ENCODE results near the gene CNTFR.

CNTFR gene

DNA sequence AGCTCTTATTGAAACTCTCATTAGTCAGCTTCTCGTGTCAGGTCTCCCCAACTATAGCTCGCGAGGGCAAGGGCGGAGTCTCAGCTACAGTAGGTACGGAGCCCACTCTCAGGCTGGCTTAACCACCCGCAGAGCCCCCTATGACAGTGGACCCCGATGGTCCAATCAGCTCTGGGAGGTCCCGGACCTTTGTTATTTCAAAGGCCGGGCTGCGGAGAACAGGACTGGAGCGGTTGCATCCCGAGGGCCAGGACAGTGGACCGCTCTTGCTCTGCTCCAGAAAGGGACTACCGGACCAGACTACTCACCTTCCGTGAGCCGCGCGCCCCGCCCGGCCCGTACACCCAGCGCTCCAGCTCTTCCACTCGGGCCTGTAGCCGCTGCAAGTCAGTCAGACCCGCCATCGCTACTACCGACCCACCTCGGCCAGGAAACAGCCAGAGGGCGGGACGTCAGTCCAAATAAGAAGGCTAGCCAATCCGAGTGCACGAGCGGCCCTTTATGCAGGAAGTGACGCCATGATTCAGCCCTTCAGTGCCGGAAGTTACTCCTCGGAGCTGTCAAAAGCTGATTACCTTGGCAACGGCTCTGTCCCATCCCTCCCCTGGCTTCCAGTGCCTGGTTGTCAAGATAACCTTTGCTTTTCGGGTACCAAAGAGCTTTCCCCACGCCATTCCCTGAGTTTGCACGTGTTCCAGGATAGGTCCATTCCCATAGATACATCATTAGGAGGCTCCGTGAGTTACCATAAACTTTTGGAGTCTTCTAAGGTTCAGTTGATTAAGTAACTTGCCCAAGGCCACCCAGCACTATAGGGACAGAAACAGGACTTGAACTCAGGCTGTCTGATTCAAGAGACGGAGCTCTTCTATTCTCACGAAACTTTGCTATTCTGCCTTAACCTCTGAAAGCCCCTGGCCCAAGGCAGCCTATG lies 30.8 kb upstream of the CNTFR start, which contains the start of gene DCTN3:
Gene DCTN3 (minus strand): TSS at position 435 of the 934 bp plus-strand sequence. CDS start 31 bp downstream, at position 404.
- peak; percentile 99 for ATAC-seq

DNA sequence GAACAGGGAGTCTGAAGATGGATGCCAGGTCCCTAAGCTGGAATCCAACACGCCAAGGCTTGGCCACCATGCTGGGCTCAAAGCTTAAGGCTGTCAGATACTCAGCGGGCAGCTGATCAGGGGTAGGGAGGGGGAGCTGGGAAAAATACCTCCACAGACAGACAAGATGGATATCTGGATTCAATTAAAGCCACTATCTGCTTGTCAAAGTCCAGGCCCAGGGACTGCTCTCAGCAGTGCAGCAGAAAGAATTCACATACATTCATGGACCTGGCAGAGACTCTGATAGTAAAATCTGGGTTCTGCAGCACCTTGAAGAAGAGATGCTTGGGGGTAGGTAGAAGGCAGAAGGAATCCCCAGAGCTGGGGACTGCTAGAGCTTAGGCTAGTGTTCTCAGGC lies 25.6 kb upstream of the CNTFR start:
- no peak for ATAC-seq

DNA sequence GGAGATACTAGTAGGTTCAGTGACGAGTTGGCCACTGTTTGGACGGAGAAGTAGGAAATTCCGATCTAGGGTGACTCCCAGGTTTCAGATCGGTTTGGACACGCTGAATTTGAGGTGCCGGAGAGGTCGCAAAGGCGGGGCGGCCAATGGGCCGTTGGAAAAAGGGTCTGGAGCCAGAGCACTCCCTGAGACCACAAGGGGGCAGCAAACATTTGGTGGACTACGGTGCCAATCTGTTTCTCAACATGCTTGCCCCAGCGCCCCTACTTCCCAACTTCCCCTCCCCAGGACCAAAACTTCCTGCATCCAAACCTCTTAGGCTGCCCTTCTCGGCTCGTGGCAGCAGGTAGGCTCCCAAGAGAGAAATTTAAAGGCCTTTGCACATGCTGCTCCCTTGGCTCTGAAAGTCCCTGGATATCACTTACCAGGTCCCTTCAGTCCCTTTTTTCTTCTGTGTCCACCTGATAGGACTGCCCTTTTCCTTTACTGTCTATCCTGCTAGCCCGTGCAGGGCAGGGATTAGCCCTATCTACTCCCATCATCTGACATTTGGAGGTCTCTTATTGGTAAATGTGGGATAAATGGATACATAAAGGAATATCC lies 23.4 kb upstream of the CNTFR start:
- ATAC-seq = peak; percentile 41 to 48

- ATAC-seq = peak; percentile 93 to 95
These were observed 22.6 kb upstream of the CNTFR start, which contains the start of gene RPP25L for GRCh38 chr9:34611811-34612787. Gene RPP25L, minus strand, starts transcription at chr9:34612097. Its CDS starts 801 bp downstream, at chr9:34611296.

GRCh38 chr9:34611251-34611810 lies 21.8 kb upstream of the CNTFR start:
- peak in 1 of 2 donors; percentile 10 for ATAC-seq

DNA sequence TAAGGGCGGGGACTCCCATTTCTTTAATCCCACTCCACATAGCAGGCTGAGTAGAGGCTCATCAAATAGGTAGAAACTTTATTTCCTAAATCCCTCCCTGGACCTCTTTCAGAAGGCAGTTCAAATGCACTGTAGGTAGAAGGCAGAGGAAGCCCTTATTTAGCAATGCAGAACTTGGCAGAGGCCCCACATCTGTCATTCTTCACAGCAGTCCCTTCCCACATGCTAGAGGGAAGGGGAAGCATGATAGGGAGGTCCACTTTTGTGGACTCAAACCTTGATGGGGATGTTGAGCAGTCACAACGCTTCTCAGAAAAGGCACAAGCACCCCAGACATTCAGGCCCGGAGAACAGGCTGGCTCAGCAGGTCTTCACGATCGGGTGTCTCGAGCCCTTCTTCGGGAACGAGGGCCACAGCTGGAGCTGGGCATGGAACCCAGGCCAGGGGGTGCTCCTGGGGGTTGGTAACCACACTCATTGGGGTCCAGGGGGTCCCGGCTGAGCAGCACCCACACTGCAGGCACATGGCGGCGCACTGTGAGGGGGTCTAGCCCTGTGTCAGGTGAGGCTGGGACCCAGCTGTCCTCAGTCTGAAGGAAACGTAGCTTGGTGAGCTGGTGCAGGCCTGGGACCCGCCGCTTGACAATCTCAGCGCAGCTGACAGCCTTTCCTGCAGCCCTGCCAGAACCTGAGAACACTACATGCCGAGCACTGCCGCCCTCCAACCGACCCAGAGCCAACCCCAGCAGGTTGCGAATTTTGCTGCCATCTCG lies 21.1 kb upstream of the CNTFR start:
- no peak for ATAC-seq

GRCh38 chr9:34607331-34607730 lies 17.8 kb upstream of the CNTFR start:
- no peak for ATAC-seq

DNA sequence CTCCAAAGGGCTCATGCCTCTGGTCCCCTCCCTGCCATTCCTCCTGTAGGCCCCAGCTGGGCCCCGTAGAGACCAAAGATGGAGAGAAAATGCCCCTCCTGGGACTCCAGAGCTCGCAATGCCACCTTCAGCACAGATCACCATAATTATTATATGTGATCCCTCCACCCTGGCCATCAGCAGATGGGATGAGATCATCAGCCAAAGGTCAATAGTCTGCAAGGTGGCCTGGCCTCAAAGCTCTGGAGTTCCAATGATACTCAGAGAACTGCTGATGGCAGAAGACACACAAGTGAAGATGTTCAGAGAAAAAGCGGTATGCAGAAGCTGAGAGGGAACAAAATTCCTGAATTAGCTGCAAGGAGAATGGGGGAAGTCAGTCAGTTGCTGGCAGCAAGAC lies 17.4 kb upstream of the CNTFR start:
- ATAC-seq = no peak

DNA sequence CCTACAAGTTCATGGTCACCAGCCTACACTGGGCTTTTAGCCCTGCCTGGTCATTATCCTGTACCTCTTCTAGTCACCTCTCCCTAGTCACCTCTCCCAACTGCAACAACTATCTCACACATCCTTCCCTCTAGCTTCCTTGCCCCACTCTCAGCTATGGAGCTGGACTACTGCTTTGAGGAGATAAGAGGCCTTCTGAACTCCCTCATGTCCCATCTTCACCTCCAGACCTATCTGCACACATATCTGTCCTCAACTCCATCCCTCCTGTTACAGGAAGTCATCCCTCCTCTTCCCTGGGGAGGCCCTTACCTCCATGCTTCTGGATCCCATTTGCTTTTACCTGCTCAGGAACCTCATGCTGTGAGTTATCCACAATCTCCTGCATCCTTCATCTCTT lies 16.7 kb upstream of the CNTFR start:
- ATAC-seq = no peak

- peak; percentile 88 to 93 for ATAC-seq
These were observed 14.2 kb upstream of the CNTFR start for GRCh38 chr9:34603610-34604231.

DNA sequence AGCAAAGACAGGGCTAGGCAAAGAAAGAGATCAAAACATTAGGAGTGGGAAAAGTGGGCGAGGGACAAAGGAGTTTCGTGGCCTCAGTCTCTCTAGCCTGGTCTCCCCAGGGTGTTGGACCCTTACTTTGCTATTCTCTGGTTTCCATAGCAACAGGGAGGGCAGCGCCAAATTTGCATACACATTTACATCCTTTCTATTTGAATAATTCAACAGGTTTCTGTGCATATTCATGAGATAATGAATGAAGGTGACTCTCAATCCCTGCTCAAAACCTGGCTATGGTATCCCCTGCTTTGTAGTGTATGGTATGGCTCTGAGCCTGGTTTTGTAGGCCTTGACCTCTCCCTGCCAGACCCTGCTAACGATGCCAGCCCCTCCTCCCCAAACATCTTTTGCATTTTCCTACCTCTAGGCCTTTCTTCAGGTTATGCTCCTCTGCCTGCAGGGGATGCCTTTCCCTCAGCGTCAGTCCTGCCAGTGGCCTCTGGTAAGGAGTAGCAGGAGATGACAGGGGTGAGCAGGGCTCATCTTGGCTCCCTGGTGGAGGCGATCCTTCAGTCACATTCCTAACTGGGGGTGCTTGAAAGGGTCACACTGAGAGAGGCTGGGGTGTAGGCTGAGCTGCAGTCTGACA lies 12.5 kb upstream of the CNTFR start:
- no peak for ATAC-seq

GRCh38 chr9:34600908-34601307 lies 11.4 kb upstream of the CNTFR start:
- ATAC-seq = no peak

DNA sequence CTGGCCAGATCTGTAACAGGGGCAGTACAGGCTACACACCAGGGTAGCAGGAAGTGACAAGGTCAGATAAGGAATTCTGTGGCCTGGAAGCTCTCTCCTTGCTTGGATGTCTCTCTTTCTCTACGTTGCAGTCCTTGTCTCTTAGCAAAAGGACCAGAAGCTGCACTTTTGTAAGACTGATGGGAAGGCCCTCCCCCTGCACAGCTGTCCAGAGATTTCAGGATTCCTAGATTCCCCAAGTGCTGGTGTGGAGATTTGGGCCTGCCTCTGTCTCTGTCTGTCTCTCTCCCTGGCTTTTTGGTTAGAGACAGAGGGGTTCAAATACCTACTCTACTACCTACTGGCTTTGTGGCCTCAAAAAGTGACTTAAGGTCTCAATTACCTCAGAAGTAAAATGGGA lies 10.0 kb upstream of the CNTFR start:
- no peak for ATAC-seq

- no peak for ATAC-seq
These were observed 4.7 kb upstream of the CNTFR start for GRCh38 chr9:34594177-34594576.

DNA sequence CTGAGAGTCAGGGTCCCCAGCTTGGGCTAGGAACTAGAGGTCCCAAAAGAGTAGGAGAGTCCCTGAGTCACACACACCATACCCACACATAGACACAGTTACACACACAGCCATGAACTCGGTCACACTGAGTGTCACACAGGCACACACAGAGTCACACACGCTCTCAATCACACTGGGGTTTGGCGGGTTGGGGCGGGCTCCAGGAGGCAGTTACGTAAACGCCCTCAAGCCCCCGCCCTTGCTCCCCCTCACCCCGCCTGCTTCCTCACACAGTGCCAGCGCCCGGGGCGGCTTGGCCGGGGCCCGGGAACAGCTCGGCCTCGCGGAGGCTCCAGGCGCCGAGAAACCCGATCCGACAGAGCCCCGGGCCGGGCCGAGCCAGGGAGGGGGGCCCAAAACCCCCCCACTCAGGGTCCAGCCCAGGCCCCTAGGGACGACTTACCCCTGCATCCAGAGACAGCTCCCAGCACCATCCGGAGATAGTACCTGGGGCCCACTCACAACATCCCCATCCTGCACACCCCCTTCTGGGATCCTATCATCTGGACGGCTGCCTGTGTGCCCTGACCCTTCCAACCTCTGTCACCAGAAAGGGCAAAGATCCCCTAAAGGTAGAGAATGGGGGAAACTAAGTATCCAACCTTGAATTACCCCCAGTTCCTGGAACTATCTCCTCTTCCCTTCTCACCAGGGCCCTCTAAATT lies 3.5 kb upstream of the CNTFR start:
- no peak for ATAC-seq

DNA sequence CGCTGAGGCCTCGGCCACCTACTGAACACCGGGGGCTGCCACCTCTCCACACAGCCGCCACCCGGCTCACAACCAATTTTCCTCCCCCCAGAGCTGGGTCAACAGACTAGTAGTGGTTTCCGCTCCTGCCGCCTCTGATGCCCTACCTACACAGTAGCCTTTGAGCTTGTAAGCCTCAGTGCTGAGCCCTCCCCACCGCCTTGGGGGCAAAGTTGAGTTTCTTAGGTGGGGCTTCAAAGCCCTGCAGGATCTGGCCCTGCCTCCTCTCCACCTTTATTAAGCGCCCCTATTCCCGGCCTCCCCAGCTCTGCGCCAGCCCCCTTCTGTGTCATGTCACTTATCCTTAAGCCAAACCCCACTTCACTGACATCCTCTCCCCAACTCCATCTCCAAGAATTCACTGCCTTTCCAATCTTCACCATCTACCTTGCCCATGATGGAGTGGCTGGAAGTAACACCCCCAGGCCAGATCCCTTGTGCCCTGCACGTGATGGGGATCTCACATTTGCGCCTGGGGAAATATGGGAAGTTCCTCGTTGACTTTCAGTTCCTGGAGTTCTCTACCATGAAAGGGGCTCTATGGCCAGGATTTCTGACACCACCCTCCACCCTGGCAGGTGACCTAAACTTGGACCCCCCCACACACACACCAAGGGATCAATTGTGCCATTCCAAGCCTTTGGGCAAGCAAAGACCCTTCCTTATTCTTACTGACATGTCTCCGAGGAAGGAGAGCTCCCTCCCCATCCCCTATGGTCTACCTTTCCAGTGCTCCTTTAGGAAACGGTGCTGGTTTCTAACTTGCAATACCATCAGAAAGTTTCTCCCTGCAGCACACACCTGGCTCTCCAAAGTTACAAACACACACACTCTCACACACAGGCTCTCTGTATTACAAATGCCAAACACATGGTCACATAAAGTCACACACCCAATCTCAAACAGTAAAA lies 2.7 kb upstream of the CNTFR start:
- ATAC-seq = no peak

GRCh38 chr9:34591248-34591916 lies 1.9 kb upstream of the CNTFR start:
- ATAC-seq = peak; percentile 73
